22Rv1 (cell line): Measurements from ENCODE around the gene CCDC148.

Experiments used
- H3K27ac ChIP-seq: fragments of 450-650 bp; 2 replicates; pipeline ENCODE4 v1.5.1; 2017
- ZFX ChIP-seq: fragments of 450-650 bp; IDR thresholded peaks from 2 replicates; pipeline ENCODE4 v1.6.1; 2017; ENCODE audit warnings: antibody characterized with exemption, borderline replicate concordance
- TF ChIP-seq, protein P1 (sequence below): fragments of 450-650 bp; IDR thresholded peaks from 2 replicates; pipeline ENCODE4 v1.5.1; 2017; ENCODE audit warnings: mild to moderate bottlenecking

The CCDC148 gene

DNA sequence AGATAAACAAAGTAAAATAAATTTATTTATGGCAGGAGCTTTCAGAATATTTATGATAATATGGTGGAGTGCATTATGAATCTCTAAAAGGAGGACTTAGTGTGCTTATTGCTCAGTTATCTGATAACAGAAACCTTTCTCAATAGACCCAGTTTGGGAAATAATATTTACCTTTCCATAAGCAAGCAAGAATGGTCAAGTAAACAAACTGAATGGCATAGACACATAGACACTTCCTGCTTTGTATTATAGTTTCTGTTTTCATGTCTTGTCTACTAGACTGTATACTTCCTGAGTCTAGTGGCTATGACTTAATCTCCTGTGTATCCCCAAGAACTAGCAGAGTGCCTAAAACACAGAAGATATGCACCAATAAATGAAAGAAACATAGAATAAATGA lies 267.0 kb downstream of the CCDC148 start:
- TF ChIP-seq ZFX = no peak
- TF ChIP-seq, protein P1, sequence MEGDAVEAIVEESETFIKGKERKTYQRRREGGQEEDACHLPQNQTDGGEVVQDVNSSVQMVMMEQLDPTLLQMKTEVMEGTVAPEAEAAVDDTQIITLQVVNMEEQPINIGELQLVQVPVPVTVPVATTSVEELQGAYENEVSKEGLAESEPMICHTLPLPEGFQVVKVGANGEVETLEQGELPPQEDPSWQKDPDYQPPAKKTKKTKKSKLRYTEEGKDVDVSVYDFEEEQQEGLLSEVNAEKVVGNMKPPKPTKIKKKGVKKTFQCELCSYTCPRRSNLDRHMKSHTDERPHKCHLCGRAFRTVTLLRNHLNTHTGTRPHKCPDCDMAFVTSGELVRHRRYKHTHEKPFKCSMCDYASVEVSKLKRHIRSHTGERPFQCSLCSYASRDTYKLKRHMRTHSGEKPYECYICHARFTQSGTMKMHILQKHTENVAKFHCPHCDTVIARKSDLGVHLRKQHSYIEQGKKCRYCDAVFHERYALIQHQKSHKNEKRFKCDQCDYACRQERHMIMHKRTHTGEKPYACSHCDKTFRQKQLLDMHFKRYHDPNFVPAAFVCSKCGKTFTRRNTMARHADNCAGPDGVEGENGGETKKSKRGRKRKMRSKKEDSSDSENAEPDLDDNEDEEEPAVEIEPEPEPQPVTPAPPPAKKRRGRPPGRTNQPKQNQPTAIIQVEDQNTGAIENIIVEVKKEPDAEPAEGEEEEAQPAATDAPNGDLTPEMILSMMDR = no peak
- peak overlapping the region; percentile 60 for H3K27ac ChIP-seq

DNA sequence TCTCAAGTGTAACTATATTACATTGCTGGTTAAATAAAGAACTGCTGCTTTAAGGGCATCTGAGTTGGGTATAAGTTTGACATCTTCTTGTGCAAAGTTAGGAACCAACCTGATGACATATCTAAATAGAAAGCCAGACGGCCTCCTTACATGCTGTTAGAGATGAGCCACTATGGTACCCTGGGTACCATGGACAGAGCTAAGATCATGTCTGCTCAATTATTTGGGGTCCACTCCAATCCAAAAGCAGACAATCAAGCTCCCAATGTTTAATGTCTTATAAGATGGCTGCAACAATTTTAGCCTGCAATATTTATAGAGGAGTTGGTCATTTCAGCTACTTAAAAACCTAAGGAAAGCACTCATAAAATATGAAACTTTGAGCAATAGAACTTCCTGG lies 268.6 kb downstream of the CCDC148 start:
- H3K27ac ChIP-seq = no peak overlapping the region
- TF ChIP-seq, protein P1 = no peak
- no peak for TF ChIP-seq ZFX

DNA sequence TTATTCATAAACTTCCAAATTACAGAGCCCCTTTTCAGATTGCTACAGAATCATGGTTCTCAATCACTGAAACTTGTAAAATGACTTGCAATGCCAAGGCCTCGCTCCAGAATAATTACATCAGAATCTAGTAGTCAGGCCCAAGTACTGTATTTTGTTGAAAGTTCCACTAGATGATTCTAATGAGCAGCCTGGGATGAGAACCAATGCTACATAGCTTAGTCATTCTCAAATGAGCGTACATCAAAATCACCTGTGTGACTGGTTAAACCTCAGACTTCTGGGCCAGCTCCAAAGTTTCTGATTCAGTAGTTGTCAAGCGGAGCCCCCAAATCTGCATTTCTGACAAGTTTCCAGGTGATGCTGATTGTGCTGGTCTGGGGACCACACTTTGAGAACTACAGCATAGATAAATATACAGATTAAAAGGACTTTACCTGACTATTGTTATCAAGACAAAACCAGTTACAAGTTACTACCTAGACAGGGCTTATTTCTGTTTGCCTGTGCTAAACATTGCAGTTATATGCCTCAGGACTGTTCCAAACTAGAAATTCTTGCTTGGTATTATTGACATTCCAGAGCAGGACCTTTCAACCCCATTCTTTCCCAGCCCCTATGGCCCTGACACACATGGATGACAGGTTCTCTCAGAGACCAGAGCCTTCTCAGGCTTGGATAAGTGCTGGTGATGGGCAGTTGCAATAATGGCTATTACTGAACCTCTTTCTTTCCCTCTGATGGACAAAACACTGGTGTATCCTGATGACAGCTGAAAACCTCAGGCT lies 271.8 kb downstream of the CCDC148 start:
- TF ChIP-seq ZFX = no peak
- TF ChIP-seq, protein P1 = no peak

GRCh38 chr2:158184001-158184400 lies 272.6 kb downstream of the CCDC148 start:
- no peak for TF ChIP-seq ZFX
- TF ChIP-seq, protein P1 = no peak
- no peak overlapping the region for H3K27ac ChIP-seq

More for the DNA sequence above, 271.8 kb downstream of the CCDC148 start:
- H3K27ac ChIP-seq = no peak overlapping the region

DNA sequence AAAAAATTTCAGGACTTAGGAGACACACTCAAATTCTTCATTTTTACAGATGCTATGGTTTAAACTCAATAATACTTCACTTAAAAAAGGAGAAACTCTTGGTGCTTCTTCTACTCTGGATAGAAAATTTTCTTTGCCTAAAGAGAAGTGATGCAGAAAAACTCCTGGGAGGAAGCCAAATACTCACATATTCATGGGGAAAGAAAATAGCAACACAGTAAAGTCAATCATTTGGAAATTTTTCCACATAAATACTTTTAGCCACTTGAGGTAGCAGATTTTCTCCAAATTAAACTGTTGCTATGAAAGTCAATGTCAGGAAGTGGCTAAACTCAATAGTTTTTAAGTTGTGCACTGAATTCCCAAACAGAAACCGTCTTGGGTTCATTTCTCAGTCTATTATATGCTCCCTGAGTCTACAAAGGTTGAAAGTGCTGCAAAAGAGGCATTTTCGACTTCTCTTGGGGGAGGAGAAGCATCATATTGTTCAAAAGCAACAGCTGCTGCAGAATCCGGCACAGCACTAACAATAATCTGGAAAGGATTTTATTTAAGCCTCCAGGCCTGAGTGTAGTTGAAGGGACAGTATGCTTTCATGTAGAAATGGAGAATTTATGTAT lies 273.8 kb downstream of the CCDC148 start:
- TF ChIP-seq, protein P1 = no peak
- no peak for TF ChIP-seq ZFX
- no peak overlapping the region for H3K27ac ChIP-seq

GRCh38 chr2:158181171-158181570 lies 275.4 kb downstream of the CCDC148 start:
- no peak for TF ChIP-seq ZFX
- H3K27ac ChIP-seq = no peak overlapping the region

DNA sequence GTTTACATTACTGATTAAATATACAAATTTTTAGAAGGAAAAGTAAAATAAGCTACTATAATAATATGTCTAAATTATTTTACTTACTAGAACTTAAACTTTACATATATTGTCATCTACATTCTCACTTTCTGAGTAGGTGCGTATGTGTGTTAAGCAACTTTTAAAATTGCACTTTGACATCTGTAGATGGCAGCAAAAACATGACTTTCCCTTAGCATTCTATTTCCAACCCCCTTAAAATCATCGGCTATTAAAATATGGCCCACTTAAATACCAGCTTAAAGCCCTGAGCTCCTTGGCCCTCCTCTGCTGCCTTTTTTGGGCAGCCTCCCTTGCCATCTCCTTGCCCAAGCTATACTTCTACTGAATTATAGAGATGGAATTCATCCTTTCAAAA lies 276.9 kb downstream of the CCDC148 start:
- H3K27ac ChIP-seq = no peak overlapping the region
- TF ChIP-seq, protein P1 = 0 out of 2 replicates have a peak, but pooled peaks have one; percentile 15
- TF ChIP-seq ZFX = no peak
